Cardiac muscle cell (in vitro differentiated cells and primary cell): Measurements from ENCODE around the gene RSRC1. TPM values are rescaled to one million over a fixed set of nuclear protein-coding genes. Genes with fewer than 3 reads are reported as not detected.
"Not testable (repeated sequence)": the region's sequence is repeated elsewhere in the genome, so short reads cannot be mapped to it uniquely, and the experiment has no call there.

Experiments
- DNase-seq, 2 donors: peaks; one replicate each; pipeline versions ENCODE4 v3.0.0 to v3.0.0-alpha.2; 2010 to 2017; ENCODE audit warnings: low read depth in 1 of 2, low spot score in 1 of 2
- H3K27ac ChIP-seq: fragments of 200-600 bp; sonication (generic); 2 replicates; pipeline ENCODE4 v1.5.1; 2016
- H3K27me3 ChIP-seq: fragments of 200-600 bp; sonication (generic); 2 replicates; pipeline ENCODE4 v1.6.0; 2016; ENCODE audit warnings: control low read depth
- H3K36me3 ChIP-seq: fragments of 200-600 bp; sonication (generic); 2 replicates; pipeline ENCODE4 v1.5.1; 2016; ENCODE audit warnings: control low read depth
- H3K4me1 ChIP-seq: fragments of 200-600 bp; sonication (generic); 2 replicates; pipeline ENCODE4 v1.8.1; 2017; ENCODE audit warnings: low read depth, mild to moderate bottlenecking, mixed run types
- H3K4me3 ChIP-seq: fragments of 200-600 bp; sonication (generic); 2 replicates; pipeline ENCODE4 v1.5.1; 2016; ENCODE audit warnings: mild to moderate bottlenecking
- H3K9me3 ChIP-seq: fragments of 200-600 bp; sonication (generic); 2 replicates; pipeline ENCODE4 v1.5.1; 2017; ENCODE audit warnings: low read depth, mild to moderate bottlenecking, control low read depth
- polyA plus RNA-seq: library from polyadenylated mRNA; unstranded; fragments of >200 nt; fragmentation: Nextera tagmentation; extraction: Ambion mirVana; gene quantifications from 2 replicates; pipeline ENCODE4 v1.2.1, GENCODE V29; 2016
- total RNA-seq: library from RNA; depleted of rRNA; stranded (reverse); fragments of >200 nt; gene quantifications from 2 replicates; pipeline ENCODE4 v1.2.3, GENCODE V29; 2016
- TF ChIP-seq, protein P1 (sequence below): IDR thresholded peaks from 2 replicates; pipeline ENCODE4 v1.5.1; 2012; ENCODE audit warnings: low read depth, mild to moderate bottlenecking, low read length

RSRC1 gene
- total and polyA plus RNA-seq, 2 experiments from 2014 or later = 23.6 to 55.9 TPM

DNA sequence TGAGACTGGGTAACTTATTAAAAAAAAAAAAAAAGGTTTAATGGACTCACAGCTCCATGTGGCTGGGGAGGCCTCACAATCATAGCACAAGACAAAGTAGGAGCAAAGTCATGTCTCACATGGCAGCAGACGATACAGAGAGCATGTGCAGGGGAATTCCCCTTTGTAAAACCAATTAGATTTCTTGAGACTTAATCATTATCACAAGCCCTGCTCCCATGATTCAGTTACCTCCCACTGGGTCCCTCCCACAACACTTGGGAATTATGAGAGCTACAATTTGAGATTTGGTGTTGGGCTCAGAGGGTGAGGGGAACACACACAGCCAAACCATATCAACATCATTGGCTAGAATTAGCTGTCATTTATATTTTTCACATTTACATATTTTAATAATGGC, 221.0 kb downstream of the RSRC1 start:
- Histone ChIP-seq H3K36me3 (no peaks in the 10 kb centered on the region), H3K9me3 (no peaks in the 10 kb centered on the region), H3K4me3 (no peak overlapping the region), H3K4me1 (no peaks in the 10 kb centered on the region), H3K27ac (no peak overlapping the region), H3K27me3 (no peaks in the 10 kb centered on the region)
- TF ChIP-seq, protein P1, sequence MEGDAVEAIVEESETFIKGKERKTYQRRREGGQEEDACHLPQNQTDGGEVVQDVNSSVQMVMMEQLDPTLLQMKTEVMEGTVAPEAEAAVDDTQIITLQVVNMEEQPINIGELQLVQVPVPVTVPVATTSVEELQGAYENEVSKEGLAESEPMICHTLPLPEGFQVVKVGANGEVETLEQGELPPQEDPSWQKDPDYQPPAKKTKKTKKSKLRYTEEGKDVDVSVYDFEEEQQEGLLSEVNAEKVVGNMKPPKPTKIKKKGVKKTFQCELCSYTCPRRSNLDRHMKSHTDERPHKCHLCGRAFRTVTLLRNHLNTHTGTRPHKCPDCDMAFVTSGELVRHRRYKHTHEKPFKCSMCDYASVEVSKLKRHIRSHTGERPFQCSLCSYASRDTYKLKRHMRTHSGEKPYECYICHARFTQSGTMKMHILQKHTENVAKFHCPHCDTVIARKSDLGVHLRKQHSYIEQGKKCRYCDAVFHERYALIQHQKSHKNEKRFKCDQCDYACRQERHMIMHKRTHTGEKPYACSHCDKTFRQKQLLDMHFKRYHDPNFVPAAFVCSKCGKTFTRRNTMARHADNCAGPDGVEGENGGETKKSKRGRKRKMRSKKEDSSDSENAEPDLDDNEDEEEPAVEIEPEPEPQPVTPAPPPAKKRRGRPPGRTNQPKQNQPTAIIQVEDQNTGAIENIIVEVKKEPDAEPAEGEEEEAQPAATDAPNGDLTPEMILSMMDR = no peak
- peak in 1 of 2 donors; percentile 18 for DNase-seq

DNA sequence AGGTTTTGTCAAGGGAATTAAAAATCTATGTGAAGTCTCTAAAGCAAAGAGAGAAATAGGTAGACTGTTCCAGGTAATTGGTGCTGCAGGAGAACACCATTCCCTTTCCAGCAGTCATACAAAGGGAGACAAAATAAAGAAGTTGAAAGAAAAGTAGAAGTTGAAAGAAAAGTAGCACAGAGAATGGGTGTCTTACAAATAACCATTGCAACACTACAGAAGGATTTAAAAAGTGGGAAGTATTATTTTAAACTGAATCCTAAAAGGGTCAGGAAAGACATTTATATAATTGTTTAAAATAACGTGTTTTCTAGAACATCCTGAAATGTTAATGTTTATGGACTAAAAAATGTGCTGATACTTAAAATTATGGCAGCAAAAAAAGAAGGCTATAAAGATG, 223.8 kb downstream of the RSRC1 start:
- Histone ChIP-seq H3K36me3 (no peaks in the 10 kb centered on the region), H3K27ac (no peak overlapping the region)

DNA sequence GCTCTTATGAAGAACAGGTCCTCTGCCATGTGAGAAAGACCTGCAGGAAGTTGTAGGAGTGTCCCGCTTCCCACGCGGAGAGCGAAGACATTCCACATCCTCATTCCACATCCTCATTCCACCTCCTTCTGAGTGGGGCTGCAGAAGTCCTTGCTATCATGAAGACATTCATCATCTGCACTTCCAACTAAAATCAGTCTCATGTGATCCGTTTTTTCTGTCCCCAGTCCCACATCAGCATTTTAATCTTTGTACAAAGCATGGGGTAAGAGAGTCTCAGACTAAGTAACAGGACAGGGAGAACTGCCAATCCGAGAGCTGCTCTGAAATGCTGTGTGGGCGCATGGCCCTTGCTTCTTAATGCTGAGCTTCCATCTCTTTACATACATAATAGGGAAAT, 227.2 kb downstream of the RSRC1 start:
- Histone ChIP-seq H3K9me3 (no peaks in the 10 kb centered on the region), H3K4me1 (no peaks in the 10 kb centered on the region), H3K27ac (no peak overlapping the region), H3K36me3 (no peaks in the 10 kb centered on the region), H3K27me3 (no peaks in the 10 kb centered on the region), H3K4me3 (no peak overlapping the region)
- no peak for DNase-seq
- TF ChIP-seq, protein P1 = no peak

More for the DNA sequence above, 223.8 kb downstream of the RSRC1 start:
- Histone ChIP-seq H3K4me3 (no peak overlapping the region), H3K27me3 (no peaks in the 10 kb centered on the region), H3K9me3 (no peaks in the 10 kb centered on the region), H3K4me1 (no peaks in the 10 kb centered on the region)
- TF ChIP-seq, protein P1 = no peak
- DNase-seq = no peak

DNA sequence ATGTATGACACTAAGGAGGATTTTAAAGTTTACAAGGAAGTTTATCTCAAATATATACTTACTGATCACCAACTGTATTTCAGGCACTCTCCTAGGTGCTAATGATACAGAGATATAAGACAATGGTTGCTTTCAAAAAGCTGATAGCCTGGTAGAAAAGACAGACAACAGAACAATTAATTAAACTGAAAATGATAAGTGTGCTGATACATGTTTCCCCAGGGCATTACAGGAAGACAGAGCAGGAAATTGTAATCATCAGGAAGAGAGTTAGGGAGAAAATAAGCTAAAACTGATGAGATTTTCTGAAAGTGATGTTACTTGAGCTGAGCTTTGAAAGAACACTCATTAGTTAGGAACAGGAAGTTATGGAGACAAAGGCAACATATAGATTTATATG, 229.7 kb downstream of the RSRC1 start:
- TF ChIP-seq, protein P1 = no peak
- no peaks in the 10 kb centered on the region for H3K36me3 ChIP-seq
- no peaks in the 10 kb centered on the region for H3K9me3 ChIP-seq
- no peaks in the 10 kb centered on the region for H3K4me1 ChIP-seq
- H3K27me3 ChIP-seq = no peaks in the 10 kb centered on the region
- no peak for DNase-seq
- no peak overlapping the region for H3K27ac ChIP-seq
- H3K4me3 ChIP-seq = no peak overlapping the region

DNA sequence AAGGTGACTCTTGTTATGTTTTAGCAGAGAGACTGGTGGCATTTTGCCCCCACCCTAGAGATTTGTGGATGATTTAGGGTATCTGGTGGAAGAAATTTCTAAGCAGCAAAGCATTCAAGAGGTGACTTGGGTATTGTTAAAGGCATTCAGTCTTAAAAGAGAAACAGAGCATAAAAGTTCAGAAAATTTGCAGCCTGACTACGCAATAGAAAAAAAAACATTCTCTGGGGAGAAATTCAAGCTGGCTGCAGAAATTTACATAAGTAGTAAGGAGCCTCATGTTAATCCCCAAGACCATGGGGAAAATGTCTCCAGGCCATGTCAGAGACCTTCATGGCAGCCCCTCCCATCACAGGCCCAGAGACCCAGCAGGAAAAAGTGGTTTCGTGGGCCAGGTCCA, 231.1 kb downstream of the RSRC1 start:
- not testable (repeated sequence) for H3K4me3 ChIP-seq

DNA sequence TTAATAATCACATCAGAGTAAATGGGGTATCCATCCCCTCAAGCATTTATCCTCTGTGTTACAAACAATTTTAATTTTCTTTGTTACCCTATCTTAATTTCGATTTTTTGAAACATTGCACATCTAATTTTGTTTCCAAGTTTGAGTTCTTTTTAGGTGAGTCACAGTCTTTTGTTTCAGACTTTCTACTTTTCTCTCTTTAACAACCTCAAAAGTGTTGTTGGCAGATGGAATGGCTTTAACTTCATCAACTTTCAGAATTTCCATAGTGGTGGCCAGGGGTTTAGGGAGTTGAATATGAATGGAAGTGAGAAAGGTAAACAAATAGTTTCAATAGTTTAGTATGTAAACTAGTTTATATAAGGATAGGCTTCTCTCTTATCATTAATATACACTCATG, 238.1 kb downstream of the RSRC1 start:
- DNase-seq = peak in 1 of 2 donors; percentile 51
- no peaks in the 10 kb centered on the region for H3K4me1 ChIP-seq
- H3K27me3 ChIP-seq = no peaks in the 10 kb centered on the region
- no peaks in the 10 kb centered on the region for H3K36me3 ChIP-seq
- no peak overlapping the region for H3K4me3 ChIP-seq
- H3K9me3 ChIP-seq = no peaks in the 10 kb centered on the region
- TF ChIP-seq, protein P1 = no peak
- H3K27ac ChIP-seq = no peak overlapping the region

More for the DNA sequence above, 231.1 kb downstream of the RSRC1 start:
- H3K4me1 ChIP-seq, DNase-seq, H3K27ac ChIP-seq, H3K27me3 ChIP-seq, H3K36me3 ChIP-seq, H3K9me3 ChIP-seq: not testable (repeated sequence)
